Measurements from ENCODE around the gene TMEM132C.
"Not testable (repeated sequence)": the region's sequence is repeated elsewhere in the genome, so short reads cannot be mapped to it uniquely, and the experiment has no call there.

TMEM132C gene

GRCh38 chr12:128573907-128574306, 306.9 kb downstream of the TMEM132C start:
- DNase-seq, result no peak

- DNase-seq, result no peak
Measured at GRCh38 chr12:128578045-128578444, 311.1 kb downstream of the TMEM132C start.

GRCh38 chr12:128581321-128581761, 314.4 kb downstream of the TMEM132C start:
- DNase-seq, result no peak

GRCh38 chr12:128583453-128583852, 316.5 kb downstream of the TMEM132C start:
- DNase-seq, result no peak

DNA sequence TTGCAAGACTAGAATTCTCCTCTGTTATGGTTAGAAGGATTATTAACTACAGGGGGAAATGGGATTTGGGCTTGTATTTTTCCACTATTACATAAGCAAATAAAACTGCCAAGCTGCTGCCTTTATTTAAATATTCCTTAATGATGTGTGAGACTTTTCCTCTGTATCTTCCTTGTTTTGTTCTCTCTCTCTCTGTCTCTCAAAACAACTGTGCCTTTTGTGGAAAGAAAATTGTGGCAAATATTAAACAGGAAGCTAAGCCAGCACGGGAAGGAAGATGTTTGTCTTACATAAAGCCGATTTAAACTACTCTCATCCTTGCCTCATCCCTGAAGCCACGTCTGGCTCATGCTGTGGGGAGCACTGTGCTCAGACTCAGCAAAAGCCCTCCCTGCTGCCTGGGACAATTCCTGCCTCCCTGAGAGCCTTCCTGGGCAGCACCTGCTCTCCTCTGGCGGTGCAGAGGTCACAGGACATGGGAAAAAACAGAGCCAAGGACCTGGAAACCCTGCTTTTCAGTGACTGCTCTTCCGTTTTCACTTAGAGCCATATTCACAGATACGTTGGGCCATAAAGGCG, 319.6 kb downstream of the TMEM132C start:
- DNase-seq, result no peak

GRCh38 chr12:128587918-128588317, 320.9 kb downstream of the TMEM132C start:
- no peak for DNase-seq

DNA sequence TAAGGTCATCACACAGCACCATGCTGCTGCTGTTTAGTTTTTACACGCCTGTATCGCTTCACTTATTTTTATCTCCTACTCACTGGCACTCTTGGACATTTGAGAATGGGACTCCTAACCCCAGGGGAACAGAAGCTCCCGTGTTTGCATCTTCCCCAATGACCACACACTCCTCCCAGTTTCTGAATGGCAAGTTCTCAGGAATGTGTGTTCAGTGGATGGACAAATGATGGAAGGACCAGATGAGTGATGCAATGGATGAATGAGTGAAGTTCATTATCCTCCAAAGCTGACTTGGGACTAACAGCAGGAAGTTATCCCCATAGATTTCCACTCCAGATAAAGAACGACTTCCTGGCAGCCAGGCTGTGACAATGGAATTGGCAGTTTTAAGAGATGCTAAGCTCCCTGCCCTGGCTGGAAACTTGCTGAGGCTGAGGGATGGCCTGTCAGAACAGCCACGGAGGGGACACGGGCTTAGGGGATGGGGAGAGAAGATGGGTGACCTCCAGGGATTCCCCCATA, 325.3 kb downstream of the TMEM132C start:
- no peak for DNase-seq

DNA sequence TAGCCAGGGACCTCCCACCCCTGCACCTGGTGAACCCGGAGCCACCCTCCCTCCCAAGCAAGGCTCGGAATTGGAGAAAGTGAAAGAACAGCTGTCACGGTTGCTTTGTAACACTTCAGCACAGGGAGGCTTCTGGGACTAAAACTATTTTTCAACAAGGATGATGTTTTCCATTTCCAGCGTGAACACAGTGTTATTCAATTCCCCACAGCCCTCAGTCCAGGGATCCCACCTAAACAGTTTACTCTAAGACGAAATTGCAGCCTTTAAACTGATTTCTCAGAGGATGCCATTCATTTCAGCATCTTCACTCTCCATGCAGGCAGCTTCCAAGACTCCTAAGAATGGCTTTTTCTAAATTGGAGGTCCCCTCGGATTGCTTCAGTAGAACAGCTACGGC, 327.6 kb downstream of the TMEM132C start:
- no peak for DNase-seq

DNA sequence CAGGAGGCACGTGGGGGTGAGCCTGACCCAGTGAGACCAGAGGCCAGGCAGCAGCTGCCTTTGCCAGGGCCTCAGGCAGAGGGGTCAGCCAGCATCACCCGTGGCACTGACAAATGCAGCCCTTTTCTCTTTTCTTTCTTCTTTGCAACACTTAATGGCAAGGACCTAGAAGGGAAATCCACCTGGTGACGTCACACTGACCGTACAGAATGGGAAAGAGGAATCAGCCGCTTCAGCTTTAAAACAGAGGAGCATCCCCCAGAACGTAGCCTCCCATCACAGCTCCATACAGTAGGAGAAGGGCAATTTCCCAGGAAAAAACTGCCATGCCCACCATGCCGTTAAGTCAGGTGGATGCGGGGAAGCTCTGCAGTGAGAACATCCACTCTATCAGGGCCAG, 328.6 kb downstream of the TMEM132C start:
- no peak for DNase-seq

DNA sequence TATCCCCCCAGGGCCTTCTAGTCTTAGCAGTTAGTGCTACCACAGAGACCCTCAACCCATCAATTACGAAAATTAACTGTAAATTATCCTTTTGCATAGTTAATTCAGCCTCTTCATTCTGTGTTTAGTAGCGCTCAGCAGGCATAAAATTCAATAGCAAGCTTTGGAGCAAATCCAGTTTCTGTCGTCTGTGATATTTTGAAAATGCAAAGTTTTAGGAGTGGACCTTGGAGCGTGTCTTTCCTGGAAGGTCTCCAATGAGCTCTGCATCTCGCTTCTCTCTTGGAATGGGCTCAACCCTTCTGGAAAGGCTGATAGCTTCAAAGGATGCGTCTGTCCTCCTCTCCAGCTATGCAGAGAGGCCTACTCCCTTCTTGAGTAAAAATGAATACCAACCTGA, 333.9 kb downstream of the TMEM132C start:
- no peak for DNase-seq

GRCh38 chr12:128603573-128604115, 336.7 kb downstream of the TMEM132C start:
- no peak for DNase-seq

DNA sequence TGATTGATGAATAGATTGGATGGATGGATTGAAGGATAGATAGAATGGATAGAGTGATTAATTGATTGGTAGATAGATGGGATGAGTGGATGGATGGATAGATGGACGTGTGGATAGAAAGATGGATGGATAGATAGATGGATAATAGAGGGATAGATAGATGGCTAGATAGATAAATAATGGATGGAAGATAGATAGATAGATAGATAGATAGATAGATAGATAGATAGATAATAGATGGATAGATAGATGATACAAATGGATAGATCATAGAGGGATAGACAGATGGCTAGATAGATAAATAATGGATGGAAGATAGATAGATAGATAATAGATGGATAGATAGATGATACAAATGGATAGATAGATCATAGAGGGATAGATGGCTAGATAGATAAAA, 337.2 kb downstream of the TMEM132C start:
- not testable (repeated sequence) for DNase-seq

DNA sequence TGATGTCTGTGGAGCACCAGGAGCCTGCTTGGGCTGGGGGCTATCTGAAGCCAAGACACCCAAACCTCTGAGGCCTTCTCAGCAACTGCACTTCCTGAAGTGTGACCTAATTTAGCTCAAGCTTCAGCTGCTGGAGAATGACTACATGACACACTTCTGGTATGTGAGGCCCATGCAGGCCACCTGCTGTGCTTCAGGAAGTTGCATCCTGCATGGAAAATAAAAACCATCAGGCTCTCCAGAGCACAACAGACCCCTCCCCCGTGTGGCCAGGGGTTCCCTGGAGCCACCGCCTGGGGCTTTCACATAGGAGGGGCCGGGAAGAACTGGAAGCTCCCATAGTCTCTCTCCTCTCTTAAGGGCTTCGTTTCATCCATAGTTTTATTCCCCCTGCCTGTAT, 339.1 kb downstream of the TMEM132C start:
- DNase-seq, result no peak

GRCh38 chr12:128606538-128606937, 339.6 kb downstream of the TMEM132C start:
- no peak for DNase-seq

DNA sequence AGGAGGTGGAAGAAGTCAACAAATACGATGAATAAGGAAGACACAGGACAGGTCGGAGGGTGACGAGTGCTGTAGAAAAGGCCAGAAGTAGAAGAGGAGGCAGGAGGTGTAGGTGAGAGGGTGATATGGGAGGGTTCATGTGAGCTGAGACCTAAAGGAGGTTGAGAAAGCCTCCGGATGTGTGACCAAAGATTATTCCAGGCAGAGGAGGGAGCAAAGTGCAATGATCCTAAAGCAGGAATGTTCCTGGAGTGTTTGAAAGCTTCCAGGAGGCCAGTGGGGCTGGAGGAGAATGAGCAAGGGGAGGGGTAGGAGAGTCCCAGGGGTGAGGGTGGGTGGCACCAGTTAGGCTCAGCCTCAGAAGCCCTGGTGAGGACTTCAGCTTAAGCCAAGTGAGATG, 340.0 kb downstream of the TMEM132C start:
- no peak for DNase-seq

- no peak for DNase-seq
Measured at GRCh38 chr12:128607641-128608040, 340.7 kb downstream of the TMEM132C start.

- no peak for DNase-seq
Measured at GRCh38 chr12:128609861-128610260, 342.9 kb downstream of the TMEM132C start.

- no peak for DNase-seq
Measured at GRCh38 chr12:128611736-128612135, 344.8 kb downstream of the TMEM132C start.

DNA sequence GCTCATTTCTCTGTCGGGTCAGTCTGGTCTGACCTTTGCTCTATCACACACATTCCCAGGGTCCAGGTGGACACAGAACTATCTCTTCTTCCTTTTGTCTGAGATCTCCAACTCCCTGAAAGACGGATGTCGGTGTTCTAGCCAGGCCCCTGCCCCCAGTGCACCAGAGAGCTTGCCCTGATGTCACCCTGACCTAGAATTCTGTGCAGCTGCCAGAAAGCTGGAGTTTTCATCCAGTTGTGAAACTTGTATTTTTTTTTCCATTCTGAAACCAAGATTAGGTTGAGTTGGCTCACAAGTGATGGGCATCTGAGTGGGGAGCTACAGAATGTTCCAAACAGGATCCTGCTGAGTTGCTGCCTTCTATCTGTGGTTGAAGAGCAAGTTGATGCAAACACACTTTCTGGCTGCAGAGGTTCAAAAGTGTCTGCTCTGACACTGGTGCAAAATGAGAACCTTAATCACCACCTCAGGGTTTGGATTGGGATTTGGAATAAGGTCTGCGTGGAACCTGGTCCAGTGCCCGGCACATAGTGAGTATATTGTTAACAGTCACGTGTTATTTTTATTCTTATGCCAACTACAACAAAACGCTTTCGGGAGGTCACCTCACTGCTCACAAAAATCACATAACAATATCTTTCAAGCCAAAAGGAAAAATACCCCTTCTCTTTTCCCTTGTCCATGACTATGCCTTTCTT, 345.3 kb downstream of the TMEM132C start:
- no peak for DNase-seq

DNA sequence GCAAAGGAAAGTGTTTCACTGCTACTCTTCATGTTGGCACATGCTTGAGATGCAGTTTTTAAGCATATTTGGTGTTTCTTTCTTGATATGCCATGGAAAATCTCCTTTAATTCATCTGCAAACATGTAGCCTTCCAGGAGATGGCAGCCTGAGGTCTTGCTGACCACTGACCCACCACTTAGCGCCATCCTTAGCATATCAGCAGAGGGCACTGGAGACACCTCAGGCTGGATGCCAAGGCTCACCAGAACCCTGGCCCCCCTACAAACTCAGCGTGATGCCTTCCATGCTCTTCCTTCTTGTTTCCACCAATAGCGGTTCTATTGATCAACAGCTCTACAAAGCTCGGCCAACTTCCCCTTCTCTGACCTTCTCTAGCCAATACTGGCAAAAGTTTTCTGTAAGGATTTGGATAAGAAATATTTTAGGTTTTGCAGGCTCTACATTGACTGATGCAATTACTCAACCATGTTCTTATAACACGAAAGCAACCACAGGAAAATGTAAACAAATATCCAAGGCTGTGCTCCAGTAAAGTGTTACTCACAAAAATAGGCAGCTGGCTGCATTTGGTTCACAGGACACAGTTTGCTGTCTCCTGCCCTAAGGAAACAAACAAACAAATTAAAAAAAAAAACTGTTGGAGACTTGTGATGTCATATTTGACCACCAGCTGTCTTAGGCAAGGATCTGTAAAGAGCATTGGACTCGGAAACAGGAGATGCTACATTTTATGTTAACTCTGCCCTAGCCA, 347.0 kb downstream of the TMEM132C start:
- no peak for DNase-seq

DNA sequence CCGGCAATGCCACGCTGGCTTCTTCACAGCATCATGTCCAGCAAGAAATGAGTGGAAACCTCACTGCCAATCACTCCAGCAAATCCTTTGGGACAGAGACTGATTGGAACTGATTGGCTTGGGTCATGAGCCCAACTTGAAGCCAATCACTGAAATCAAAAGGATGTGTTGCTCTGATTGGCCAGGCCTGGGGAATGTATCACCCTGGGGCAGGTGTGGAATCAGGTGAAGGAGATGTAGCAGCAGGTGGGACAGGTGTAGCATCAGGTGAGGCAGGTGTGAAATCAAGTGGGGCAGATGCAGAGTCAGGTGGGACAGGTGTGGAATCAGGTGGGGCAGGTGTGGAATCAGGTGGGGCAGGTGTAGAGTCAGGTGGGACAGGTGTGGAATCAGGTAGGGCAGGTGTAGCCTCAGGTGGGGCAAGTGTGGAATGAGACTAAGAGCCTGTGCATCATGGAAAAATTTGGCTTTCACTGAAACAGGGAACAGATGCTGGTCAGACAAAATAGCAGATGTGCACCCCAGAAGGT, 350.4 kb downstream of the TMEM132C start:
- DNase-seq, result no peak

GRCh38 chr12:128619263-128619662, 352.3 kb downstream of the TMEM132C start:
- no peak for DNase-seq

GRCh38 chr12:128621304-128621703, 354.3 kb downstream of the TMEM132C start:
- no peak for DNase-seq
